GM18520 (cell line): ENCODE measurements around the gene STYX.

Experiments used
- ATAC-seq: cut with Tn5 transposase; IDR thresholded peaks from one replicate; pipeline ENCODE4 v1.9.1; 2021; ENCODE audit not compliant: unreplicated experiment

STYX gene, protein sequence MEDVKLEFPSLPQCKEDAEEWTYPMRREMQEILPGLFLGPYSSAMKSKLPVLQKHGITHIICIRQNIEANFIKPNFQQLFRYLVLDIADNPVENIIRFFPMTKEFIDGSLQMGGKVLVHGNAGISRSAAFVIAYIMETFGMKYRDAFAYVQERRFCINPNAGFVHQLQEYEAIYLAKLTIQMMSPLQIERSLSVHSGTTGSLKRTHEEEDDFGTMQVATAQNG

DNA sequence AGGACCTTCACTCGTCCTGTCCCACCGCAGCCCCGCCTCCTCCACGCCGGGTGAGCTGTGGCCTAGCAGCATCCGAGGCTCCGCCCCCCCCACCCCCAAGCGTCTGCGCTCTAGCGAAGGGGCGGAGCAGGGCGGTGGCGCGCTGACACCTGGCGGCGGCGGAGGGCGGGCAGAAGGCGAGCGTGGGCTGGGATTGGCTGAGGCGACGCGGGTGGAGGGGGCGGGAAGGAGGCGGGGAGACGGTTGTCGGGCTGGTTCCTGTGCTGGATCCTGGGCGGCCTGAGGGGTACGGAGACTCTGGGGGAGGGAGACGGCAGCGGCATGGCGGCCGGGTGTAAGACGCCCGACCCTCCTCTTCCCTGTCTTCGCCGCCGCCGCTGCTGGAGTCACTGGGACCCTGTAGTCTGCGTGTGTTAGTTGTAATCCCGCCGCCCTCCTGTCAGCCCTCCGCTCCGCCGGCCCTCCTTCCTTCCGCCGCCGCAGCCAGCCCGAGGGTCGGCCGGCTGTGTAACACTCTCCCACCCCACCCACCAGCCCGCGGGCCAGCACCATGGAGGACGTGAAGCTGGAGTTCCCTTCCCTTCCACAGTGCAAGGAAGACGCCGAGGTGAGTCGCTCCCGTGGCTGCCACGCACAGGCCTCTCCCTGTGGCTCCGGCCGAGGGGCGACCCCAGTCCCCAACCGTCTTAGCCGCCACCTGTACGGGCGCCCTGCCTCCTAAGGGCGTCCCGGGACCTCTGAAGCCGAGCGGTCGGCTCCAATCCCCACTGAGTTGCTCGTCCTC lies at the start of gene STYX:
STYX (plus strand) TSS at position 242 of the 784 bp plus-strand sequence; CDS start at position 551, 309 bp downstream.
- peak; percentile 91 for ATAC-seq

DNA sequence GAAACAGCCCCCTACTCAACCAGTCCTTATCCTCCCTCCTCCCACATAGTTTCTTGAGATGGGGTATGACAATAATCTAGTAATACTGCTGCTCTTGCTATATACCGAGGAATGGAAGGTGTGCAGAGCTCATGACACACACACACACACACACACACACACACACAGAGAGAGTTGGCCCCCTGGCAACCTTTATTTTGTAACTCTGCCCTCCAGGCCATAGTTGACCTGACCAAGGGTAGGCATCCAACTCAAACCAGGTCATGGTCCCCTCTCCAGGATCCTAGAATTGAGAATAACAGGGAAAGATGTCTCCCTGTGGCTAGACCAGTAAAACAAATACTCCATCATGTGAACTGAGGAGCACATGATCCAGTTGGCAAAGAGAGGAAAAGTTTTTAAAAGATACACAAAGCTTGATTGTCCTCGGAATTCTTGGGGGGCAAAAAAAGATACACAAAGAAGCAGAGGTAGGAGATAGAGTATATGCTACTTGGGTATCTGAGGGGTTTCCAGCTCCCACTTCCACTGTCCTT lies 45.9 kb upstream of the STYX start:
- ATAC-seq: no peak

DNA sequence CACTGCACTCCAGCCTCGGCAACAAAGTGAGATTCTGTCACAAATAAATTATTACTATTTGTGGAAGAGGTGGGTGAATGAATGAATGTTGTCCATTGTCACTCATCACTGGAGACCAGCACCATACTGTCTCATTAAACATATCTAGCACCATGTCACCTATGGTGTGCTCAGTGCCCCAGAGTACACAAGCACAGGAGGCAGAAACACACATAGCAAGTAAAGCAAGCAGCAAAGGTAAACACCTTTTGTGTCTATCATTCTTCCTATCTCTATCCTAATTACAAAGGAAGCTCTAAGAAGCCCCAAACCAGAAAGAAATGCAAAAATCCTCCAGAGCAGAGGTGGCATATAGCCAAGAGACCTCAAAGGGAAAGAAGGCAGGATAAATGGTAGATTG lies 43.8 kb upstream of the STYX start:
- ATAC-seq: no peak

DNA sequence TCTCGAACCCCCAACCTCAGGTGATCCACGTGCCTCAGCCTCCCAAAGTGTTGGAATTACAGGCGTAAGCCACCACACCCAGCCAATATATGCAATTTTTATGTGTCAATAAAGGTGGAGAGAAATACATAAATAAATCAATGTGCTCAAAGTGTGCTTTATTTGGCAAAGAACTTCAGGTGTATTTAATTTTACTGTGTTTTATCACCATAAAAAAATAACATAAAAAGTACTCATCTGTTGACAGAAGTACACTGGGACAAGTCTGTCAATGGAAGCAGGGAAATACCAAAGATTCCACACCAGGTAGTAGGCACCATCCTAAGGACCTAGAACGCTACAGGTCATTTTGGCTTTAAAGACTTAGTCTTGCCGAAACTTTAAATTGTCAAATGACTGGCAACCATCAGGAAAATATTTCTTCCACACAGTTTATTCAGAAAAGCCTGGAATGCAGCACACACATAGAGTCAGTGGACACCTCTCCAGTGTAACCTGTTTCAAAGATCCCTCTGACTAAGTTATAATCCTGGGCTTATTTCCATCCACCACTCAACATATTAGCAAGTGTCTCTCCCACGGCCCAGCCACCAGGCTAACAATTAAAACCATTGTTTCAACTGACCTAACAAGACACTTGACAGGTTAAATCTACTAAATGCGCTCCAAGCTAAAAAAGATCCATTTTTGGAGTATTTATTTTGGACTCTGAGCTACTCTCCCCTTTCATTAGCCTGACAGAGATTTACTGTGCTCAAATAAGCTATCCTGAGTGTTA lies 38.8 kb upstream of the STYX start:
- no peak for ATAC-seq

DNA sequence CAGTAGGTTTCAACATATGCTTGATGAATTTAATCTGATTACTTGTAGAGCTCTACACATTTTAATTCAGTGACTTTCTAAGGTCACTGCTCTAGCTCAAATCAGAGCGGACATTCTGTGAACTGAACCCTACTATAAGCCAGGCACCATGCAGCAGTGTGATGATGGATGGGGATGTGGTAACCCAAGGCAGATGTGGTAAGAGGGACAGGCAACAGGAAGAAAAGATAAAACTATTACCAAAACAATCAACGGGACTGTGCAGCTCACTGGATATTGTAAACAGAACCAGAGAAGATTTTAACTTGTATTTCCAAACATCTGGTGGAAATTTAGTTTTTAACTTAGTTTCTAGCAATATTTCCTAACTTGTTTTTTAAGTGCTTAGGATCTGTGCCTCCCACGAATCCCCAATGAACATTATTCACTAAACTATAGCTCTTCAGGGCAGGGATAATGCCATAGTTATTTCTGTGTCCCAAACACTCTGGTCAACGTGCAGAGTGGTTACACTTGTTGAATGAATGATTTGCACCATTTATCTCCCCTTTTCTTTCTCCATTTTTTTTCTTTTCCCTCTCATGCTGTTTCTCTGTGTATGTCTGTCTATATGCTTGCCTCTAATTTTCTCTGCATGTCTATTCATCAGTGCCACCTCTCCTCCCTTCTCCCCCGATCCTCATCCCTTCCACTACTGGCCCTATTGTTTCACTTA lies 37.6 kb upstream of the STYX start:
- no peak for ATAC-seq

DNA sequence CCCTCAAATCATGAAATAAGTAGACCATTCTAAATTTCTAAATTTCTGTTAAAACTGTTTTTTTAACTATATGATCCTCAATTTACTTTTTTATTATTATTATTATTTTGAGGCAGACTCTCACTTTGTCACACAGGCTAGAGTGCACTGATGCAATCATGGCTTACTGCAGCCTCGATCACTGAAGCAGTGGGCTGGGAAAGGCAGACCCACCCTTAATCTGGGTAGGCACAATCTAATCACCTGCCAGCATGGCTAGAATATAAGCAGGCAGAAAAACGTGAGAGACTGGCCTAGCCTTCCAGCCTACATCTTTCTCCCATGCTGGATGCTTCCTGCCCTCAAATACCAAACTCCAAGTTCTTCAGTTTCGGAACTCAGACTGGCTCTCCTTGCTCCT lies 36.9 kb upstream of the STYX start:
- ATAC-seq: no peak

DNA sequence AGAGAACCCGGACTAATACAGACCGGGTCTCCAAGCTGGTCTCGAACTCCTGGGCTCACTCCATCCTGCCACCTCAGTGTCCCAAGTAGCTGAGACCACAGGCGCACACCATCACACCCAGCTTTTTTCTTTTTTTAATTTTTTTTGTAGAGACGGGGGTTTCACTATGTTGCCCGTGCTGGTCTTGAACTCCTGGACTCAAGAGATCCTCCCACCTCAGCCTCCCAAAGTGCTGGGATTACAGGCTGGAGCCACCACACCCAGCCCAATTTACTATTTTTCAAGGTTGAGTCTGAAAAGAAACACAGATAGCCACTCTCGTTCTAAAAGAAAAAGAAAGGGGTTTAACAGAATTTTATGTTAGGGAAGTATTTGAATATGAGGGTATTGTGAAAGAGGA lies 36.4 kb upstream of the STYX start:
- no peak for ATAC-seq

DNA sequence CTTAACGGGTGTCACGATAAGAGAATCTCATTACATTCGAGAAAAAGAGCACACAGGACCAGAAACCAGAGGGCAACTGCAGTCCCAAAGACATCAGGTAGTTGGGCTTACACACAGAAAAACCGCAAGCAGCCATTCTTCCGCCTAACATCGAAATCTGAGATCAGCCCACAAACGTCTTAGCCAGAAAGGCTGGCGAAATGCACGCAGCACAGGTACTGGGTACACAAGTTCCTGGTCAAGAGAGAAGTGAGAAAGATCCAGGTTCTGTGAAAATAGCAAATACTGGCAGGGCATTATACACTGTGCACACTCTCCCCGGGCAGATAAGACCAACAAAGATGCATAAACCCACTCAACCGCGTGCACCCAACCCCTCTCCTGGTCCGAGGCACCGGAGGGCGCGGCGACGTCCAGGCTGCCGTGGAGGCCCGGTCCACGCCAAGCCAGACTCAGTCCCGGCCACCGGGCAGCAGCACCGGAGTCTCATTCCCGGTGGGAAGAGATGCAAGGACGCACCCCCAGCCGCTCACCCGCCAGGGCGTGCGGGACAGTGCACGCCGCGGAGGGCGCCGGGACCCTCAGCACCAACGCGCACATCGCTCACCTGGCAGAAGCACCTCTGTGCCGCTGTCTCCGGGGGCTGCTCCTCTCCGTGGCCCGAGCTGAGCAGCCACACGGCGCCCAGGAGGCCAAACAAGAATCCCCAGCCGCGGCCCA lies 35.0 kb upstream of the STYX start:
- ATAC-seq: peak; percentile 34

DNA sequence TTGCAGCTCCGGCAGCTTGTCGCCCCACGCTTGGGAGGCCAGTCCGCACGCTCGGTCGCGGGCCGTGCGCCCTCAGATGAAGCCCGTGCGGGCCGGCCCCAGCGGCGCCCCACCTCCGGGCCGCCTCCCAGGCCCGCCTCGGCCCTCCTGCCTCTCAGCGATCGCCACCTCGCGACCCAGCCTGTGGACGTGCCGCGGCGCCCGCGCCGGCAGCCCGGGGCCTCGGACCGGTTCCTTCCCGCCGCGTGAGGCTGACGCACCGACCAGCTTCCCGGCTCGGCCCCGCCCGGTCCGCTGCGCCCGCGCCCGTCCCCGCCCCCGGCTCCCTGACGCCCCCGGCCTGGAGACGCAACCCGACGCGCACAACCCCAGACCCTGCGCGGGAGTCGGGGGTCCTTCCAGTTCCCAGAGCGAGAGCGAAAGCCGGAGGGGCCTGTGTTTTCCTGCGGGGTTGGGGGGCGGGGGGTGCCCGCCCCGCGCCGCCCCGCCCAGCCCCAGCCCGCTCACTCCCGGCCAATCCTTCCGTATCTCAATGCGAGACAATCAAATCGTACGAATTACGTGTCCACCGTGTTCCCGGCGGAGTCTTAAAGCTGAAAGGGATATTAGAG lies 34.4 kb upstream of the STYX start, which contains the start of gene ERO1A:
ERO1A (minus strand) TSS at position 78 of the 611 bp plus-strand sequence; CDS start at position 1, 77 bp downstream.
- peak; percentile 71 for ATAC-seq

DNA sequence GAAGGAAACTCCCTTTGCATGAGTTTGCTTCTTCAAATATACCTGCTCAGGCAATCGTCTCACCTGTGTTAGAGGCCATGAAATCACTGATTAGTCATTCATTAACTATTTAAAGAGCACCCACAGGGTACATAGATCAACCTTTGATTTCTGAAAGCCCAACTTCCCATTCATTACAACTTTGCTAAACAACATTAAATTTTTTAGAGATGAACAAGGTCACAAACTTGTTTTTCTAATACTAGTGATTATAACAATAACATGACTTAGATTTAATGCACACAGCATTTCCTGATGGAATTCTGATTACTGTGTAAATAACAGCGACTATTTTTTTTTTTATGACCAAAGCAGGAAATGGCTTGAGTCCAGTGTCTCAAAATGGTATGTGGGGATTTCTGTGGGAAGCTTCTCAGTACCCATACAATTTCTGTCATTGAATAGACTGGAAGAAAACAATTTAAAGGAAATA lies 29.2 kb upstream of the STYX start:
- no peak for ATAC-seq

DNA sequence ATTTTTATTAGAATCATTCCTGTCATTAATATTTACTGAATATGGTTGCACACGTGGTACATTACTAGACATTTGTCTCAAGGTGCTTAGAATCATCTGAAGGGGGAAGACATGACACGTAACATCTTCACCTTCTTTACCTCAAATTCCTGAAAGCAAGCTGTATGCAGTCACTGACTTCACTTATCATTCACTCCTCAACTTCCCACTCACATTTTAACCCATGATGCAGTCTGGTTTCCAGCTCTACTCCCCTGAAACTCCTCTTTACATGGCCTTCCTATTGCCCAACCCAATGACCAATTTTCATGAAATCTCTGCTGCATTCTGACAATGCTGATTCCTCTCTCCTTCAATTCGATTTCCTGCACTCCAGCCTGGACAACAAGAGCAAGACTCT lies 28.7 kb upstream of the STYX start:
- ATAC-seq: no peak

DNA sequence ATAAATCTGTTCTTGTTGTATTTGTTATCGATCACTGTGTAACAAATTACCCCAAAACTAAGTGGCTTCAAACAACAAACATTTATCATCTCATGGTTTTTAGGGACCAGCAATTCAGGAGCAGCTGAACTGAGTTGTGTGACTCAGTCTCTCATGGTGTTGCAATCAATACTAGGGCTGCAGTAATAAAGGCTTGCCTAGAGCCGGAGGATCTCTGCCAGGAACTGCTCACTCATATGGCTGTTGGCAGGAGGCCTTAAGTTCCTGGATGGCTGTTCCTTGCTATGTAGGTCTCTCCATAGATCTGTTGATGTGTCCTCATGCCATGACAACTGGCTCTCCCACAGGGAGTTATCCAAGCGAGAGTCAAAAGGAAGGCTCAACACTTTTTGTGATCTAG lies 26.7 kb upstream of the STYX start:
- ATAC-seq: no peak

DNA sequence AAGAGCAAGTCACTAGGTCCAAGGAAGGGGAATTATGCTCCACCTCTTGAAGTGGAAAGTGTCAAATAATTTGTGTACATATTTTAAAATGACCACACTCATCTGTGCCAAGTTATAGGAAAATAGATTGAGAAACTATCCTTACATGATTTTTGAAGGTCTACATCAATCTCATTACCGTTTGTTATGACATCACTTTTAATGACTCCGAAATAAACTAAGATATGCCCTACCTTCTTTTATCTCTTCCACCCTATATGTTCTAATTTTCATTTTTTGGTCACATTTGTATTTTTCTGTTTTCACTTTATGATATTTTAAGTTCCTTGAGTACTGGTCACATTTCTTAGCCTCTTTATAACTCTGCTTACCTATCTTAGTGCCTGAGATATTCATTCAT lies 26.3 kb upstream of the STYX start:
- ATAC-seq: no peak

DNA sequence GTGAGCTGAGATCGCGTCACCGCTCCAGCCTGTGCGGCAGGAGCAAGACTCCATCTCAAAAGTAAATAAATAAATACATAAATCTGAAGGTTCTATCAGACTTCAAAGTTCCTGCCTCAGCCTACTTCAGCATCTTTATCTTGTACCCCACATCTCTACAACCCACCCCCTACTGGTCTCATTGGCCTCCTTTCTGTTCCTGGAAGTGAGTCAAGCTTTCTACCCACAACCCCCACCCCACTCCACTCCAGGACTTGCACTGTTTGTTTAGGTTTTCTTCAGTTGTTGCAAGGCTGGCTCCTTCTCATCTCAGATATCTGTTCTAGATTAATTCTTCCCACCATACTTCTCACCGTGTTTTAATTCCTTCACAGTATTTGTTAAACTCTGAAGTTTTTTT lies 23.7 kb upstream of the STYX start:
- no peak for ATAC-seq

DNA sequence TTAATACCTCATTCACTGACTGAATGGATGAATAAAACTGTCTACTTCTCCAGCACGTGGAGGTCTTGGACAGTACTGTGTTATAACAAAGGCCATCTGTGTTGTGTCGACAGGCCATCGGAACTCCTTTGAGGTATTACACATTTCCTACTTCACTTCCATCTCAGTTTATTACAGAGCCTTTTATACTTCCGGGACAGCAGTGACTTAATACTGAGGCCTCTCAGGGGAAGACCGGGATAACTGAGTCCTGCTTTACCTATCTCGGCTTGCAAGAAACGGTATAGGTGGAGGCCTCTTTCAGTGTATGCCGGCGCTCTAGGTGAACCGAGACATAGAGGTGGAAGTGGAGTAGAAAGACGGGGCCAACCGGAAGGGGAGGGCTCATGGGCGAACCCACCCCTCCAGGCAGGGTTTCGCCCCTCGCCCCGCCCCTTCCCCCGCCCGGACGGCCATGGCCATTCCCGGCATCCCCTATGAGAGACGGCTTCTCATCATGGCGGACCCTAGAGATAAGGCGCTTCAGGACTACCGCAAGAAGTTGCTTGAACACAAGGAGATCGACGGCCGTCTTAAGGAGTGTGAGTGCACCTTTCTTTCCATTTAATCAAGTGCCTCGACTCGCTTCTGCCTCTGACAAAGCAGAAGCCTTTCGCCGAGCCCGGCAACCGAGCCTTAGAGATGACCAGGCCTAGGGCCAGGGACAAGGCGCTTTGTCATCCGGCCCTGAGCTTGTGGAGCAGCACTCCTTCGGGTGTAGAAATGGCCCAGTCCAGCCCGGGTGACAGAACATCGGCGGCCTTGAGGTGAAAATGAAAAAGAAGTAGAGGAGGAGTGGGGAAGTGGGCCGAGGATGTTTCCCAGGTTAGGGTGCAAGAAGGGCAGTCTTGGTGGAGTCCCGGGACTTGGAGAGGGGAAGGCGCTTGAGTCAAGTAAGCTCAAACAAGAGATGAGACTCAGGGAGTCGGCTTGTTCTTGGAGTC lies 23.0 kb upstream of the STYX start, which contains the start of gene PSMC6:
PSMC6 (plus strand) TSS at position 477 of the 983 bp plus-strand sequence; CDS start at position 497, 20 bp downstream.
- peak; percentile 94 for ATAC-seq

DNA sequence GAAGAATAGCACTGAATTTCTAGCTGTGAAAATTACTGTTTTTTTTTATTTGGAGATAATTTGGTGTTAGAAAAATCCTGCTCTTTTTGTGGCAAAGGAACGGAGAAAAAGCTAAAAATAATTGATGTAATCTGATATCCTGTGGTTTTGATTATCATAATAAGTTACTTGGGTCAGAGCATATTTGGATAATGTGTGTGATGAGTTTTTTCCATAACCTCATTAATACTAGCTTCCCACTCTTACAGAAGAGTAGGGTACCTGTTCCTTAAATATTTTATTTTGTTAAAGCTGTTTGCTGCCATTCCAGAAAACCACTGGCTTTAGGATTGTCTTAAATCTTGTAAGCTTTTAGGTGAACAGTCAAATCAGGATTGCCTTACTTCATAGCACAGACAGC lies 18.3 kb upstream of the STYX start:
- ATAC-seq: no peak

DNA sequence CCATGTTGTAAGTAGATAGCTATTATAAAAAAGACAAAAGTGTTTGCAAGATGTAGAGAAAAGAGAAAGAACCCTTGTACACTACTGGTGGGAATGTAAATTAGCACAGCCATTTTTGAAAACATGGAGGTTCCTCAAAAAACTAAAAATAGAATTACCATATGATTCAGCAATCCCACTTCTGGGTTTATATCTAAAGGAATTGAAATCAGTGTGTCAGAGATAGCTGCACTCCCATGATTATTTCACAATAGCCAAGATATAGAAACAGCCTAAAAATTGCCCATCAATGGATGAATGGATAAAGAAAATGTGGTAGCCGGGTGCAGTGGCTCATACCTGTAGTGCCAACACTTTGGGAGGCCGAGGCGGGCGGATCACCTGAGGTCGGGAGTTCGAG lies 13.8 kb upstream of the STYX start:
- ATAC-seq: no peak
